Bronchial smooth muscle cell (primary cell): ENCODE data around the gene MTFP1. TPM values are rescaled to one million over a fixed set of nuclear protein-coding genes. Genes with fewer than 3 reads are reported as not detected.

Experiments used
- total RNA-seq: library from RNA; depleted of rRNA; stranded (reverse); fragments of >200 nt; gene quantifications from 2 replicates; pipeline ENCODE4 v1.2.1, GENCODE V29; 2014

Gene MTFP1
- total RNA-seq, result 2.0 TPM in 2 replicates

GRCh38 chr22:30425616-30426387 is at the start of gene MTFP1:
Gene MTFP1 (plus strand): TSS chr22:30425768. CDS start chr22:30425880, 112 bp downstream.

GRCh38 chr22:30386960-30387827 is 38.4 kb upstream of the MTFP1 start, which contains the start of gene RNF215:
Gene RNF215 (minus strand): TSS chr22:30387411. CDS start chr22:30387313, 98 bp downstream.

GRCh38 chr22:30396871-30397655 is 28.5 kb upstream of the MTFP1 start, which contains the start of gene SEC14L2:
Gene SEC14L2 (plus strand): TSS chr22:30397018. CDS start chr22:30397117, 99 bp downstream.

GRCh38 chr22:30471616-30472318 is 46.2 kb downstream of the MTFP1 start, which contains the start of gene SEC14L3:
Gene SEC14L3 (minus strand): TSS chr22:30472017. CDS start chr22:30471958, 59 bp downstream.

Other genes starting within 250 kb of the MTFP1 start
- gene LIF, start 179.0 kb upstream of the MTFP1 start, total RNA-seq, result 12.8 and 33.7 TPM in 2 replicates
- not detected in 2 replicates for gene OSM, start 158.9 kb upstream of the MTFP1 start, total RNA-seq
- gene CASTOR1, start 136.3 kb upstream of the MTFP1 start, total RNA-seq, result 7.3 and 12.6 TPM in 2 replicates
- 8.5 and 10.1 TPM in 2 replicates for gene TBC1D10A, start 98.8 kb upstream of the MTFP1 start, total RNA-seq
- gene SF3A1, start 68.9 kb upstream of the MTFP1 start, total RNA-seq, result 12.8 and 25.2 TPM in 2 replicates
- 1.4 and 1.9 TPM in 2 replicates for gene CCDC157, start 68.8 kb upstream of the MTFP1 start, total RNA-seq
- gene RNF215, start 38.4 kb upstream of the MTFP1 start, total RNA-seq, result 22.1 and 29.5 TPM in 2 replicates
- 9.1 and 19.1 TPM in 2 replicates for gene SEC14L2, start 28.8 kb upstream of the MTFP1 start, total RNA-seq
- gene SEC14L3, start 46.2 kb downstream of the MTFP1 start, total RNA-seq, result not detected in 2 replicates
- under 0.01 TPM in 1 of 2 replicates, not detected in the other for gene SEC14L4, start 79.9 kb downstream of the MTFP1 start, total RNA-seq
- gene SEC14L6, start 121.0 kb downstream of the MTFP1 start, total RNA-seq, result 0.16 and 0.60 TPM in 2 replicates
- not detected in 2 replicates for gene GAL3ST1, start 148.9 kb downstream of the MTFP1 start, total RNA-seq
- 77.9 and 102 TPM in 2 replicates for gene PES1, start 166.1 kb downstream of the MTFP1 start, total RNA-seq
- gene TCN2, start 181.4 kb downstream of the MTFP1 start, total RNA-seq, result 12.3 and 14.3 TPM in 2 replicates
- gene SLC35E4, start 210.0 kb downstream of the MTFP1 start, total RNA-seq, result 7.4 and 9.4 TPM in 2 replicates
- gene DUSP18, start 242.1 kb downstream of the MTFP1 start, total RNA-seq, result 8.5 and 11.5 TPM in 2 replicates